Dermis microvascular lymphatic vessel endothelial cell (primary cell): ENCODE data around the gene KIAA0753. TPM values are rescaled to one million over a fixed set of nuclear protein-coding genes. Genes with fewer than 3 reads are reported as not detected.

Experiments
- DNase-seq, 2 donors: peaks; one replicate each; pipeline versions ENCODE4 v3.0.0 to v3.0.0-alpha.2; 2010; ENCODE audit warnings: low read depth in 2 of 2
- total RNA-seq: library from RNA; depleted of rRNA; stranded (reverse); fragments of >200 nt; gene quantifications from 2 replicates; pipeline ENCODE4 v1.2.1, GENCODE V29; 2014

The KIAA0753 gene
- total RNA-seq, 1 donor from 2014 or later, result 7.2 TPM

GRCh38 chr17:6641247-6641863 is 844 bp upstream of the KIAA0753 start:
- no peak for DNase-seq

GRCh38 chr17:6639586-6640535 is 650 bp downstream of the KIAA0753 start:
- DNase-seq, result peak in 1 of 2 donors; percentile 49

- no peak for DNase-seq
Measured at GRCh38 chr17:6639014-6639585, 1.4 kb downstream of the KIAA0753 start.

- DNase-seq, result no peak
Measured at GRCh38 chr17:6638046-6638908, 2.2 kb downstream of the KIAA0753 start.

- no peak for DNase-seq
Measured at GRCh38 chr17:6637458-6637840, 3.1 kb downstream of the KIAA0753 start.

- DNase-seq, result no peak
Measured at GRCh38 chr17:6636616-6637457, 3.7 kb downstream of the KIAA0753 start.

- DNase-seq, result no peak
Measured at GRCh38 chr17:6636105-6636504, 4.4 kb downstream of the KIAA0753 start.

GRCh38 chr17:6633263-6633662 is 7.2 kb downstream of the KIAA0753 start:
- no peak for DNase-seq

GRCh38 chr17:6632530-6632929 is 8.0 kb downstream of the KIAA0753 start:
- DNase-seq, result no peak

- no peak for DNase-seq
Measured at GRCh38 chr17:6630390-6630789, 10.1 kb downstream of the KIAA0753 start.

GRCh38 chr17:6627019-6627418 is 13.5 kb downstream of the KIAA0753 start:
- DNase-seq, result peak in 1 of 2 donors; percentile 12

- no peak for DNase-seq
Measured at GRCh38 chr17:6626616-6627015, 13.9 kb downstream of the KIAA0753 start.

GRCh38 chr17:6623941-6624340 is 16.6 kb downstream of the KIAA0753 start:
- DNase-seq, result no peak

GRCh38 chr17:6611231-6611630 is 29.3 kb downstream of the KIAA0753 start:
- no peak for DNase-seq

GRCh38 chr17:6610011-6610410 is 30.5 kb downstream of the KIAA0753 start:
- no peak for DNase-seq

GRCh38 chr17:6608321-6608720 is 32.2 kb downstream of the KIAA0753 start:
- no peak for DNase-seq

- no peak for DNase-seq
Measured at GRCh38 chr17:6605142-6605541, 35.4 kb downstream of the KIAA0753 start.

GRCh38 chr17:6603744-6604325 is 36.7 kb downstream of the KIAA0753 start:
- DNase-seq, result no peak

- DNase-seq, result no peak
Measured at GRCh38 chr17:6602141-6602540, 38.4 kb downstream of the KIAA0753 start.

GRCh38 chr17:6599364-6599763 is 41.1 kb downstream of the KIAA0753 start:
- peak in 1 of 2 donors; percentile 71 for DNase-seq
